DMS53 treated with DMSO at 0.1 percent for 48 hours (cell line): Measurements from ENCODE around the gene POLA1.

Experiments
- DNase-seq: peaks from one replicate; lab custom pipeline; 2025; ENCODE audit not compliant: unreplicated experiment; lab: John Stamatoyannopoulos, UW

The POLA1 gene

GRCh38 chrX:24965372-24965771 is 271.7 kb downstream of the POLA1 start:
- DNase-seq: no peak

DNA sequence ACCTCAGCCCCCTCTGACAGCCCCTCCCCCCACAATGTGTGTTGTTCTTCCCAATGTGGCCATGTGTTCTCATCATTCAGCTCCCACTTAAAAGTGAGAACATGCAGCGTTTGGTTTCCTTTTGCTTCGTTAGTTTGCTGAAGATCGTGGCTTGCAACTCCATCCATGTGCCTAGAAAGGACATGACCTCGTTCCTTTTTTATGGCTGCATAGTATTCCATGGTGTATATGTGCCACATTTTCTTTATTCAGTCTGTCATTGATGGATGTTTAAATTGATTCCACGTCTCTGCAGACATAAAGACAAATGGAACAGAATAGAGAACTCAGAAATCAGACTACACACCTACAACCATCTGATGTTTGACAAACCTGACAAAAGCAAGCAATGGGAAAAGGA is 276.1 kb downstream of the POLA1 start:
- no peak for DNase-seq

DNA sequence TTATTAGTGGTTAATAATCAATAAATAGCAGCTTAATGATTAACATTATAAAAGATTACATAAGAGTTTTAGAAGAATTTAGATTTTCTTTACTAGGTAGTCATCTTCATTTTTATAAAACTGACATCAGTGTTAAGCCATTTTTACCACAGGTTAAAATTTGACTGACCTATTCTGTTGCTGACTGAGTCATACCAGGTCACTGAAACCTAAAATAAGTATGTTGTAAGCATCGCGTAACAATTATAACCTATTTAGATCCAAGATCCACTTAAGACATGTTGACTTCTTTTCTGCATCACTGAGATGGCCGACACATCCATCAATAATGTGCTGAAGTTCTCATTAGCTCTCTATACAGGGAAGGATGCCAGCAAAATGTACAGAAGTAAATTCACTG is 285.4 kb downstream of the POLA1 start:
- DNase-seq: no peak

DNA sequence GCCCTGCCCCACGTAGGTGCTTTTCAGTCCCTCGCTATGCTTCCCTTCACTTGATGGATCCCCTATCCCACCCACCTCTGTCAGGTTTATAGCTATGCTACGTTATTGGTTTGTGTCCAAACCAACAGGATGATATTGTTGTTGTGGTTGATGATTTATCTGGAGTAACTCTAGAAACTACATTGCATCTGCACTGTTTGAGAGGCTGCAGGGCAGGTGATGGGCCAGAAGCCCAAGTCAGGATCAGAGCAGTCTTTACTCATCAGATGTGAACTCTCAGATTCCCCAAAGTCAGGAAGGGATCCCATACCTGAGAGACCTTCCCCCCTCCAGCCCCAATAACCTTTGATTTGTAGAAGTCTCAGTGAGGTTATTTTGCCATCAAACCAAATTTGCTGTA is 287.3 kb downstream of the POLA1 start:
- DNase-seq: no peak

DNA sequence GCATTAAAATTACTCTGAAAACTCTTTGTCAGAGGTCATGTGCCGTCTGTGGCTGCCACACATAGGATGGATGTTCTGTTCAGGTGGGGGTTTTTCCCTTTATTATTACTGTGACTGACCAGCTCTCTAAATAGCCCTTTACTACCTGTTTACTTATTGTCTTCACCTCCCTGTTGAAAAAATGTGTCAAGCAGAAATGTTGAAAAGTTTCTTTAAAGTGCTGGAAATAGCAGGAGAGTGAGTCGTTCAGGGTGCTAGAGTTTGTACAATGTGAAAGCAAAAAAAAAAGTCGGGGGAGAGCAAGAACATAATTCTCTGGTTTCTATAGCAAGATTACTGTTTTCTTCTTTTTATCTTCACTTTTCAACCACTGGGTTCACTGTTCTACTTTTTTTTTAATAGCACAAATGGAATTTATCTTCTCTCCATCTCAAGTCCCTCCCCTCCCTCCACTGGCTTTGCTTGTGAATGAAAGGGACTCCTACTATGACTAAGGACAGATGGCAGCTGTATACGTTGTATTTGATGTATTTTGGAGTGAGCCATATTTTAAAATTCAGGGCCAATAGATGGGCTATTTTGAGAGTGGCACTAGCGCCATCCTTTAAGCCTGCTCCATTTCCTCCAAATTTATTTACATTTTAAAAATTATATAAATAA is 288.7 kb downstream of the POLA1 start:
- DNase-seq: no peak

GRCh38 chrX:24983931-24984330 is 290.2 kb downstream of the POLA1 start:
- no peak for DNase-seq

DNA sequence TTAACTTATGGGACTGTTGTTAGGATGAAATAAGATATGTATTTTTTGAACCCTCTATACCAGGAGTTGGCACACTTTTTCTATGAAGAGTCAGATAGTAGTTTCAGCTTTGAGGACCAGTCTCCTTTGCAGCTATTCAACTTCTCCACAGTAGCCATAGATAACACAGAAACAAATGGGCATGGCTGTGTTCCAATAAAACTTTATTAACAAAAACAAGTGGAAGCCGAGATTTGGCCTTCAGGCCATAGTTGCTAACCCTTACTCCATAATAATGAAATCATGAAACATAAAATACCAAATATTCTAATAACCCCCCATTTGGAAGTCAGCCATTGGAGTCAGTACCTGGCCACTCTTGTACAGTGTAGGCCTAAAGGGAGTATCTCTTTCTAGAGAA is 291.4 kb downstream of the POLA1 start:
- DNase-seq: no peak

DNA sequence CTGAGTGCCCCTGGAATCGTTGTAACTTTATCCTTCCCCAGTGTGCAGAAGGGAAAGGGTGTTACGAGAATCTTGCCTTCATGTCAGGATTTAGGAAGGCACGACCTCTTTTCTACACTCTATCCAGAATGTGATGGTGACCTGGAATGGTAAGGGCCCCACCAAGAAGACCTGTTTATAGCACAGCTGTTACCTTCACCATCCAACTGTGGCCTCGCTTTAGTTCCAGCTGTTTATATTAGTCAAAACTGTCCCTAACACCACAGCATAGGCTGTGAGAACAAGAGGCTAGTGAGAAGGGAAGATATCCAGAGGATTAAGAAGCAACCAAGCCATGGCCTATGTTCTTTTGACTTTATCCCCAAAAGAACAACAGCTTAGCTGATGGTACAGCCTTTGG is 294.0 kb downstream of the POLA1 start:
- DNase-seq: no peak

DNA sequence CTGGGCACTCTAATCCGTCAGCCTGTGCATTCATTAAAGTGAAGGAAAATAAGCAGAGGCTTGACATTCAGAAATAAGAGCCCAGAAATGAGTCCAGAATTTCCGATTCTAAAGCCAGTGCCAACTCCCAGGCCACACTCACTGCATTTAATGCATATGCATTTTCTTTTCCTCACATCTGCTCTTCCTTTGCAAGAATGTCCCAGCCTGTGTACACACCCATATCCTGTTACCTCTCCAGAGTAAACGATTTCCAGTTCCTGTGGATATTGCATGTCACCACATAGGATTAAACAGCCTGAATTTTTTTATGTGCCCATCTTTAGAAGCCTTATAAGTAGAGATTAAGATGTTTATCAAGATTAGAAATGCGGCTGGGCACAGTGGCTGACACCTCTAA is 294.6 kb downstream of the POLA1 start:
- DNase-seq: no peak

GRCh38 chrX:24990535-24990934 is 296.8 kb downstream of the POLA1 start:
- no peak for DNase-seq

DNA sequence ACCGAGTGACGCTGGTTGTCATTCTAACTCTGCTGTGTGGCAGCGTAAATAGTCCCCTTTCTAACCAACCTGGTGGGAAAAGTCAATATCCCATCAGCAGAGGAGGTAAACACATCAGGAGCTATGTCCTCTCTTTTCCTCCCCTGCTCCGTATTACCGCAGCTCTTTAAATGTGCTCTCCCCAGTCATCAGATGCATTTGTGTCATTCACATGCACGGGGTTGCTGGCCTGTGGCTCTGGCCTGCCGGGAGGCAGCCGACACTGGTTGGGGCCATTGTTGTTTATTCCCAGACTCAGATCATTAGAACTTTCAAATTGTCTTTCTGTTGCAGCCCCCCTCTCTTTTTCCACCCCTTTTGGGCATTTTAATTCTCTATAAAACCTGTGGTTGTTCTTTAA is 300.2 kb downstream of the POLA1 start:
- DNase-seq: no peak

GRCh38 chrX:24996096-24996709 is 302.5 kb downstream of the POLA1 start:
- DNase-seq: no peak

DNA sequence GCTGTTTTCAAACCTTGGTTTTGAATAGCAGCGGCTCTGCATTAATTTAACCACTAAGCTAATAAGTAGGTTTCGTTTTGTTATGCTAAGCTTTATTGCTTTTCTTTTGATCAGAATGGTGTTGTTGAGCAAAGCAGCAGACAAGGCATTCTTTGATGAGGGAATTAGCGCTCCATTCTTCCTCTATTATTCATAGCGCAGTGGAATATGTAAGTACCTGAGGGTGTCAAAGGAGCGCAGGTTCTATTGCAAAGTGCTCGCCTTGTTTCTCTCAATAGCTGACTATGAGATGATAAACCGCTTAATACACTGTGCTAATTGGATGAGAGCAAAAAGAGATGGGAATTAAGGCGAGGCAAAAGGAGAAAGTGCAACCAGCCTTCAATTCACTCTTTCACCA is 305.8 kb downstream of the POLA1 start:
- DNase-seq: no peak

- no peak for DNase-seq
These were observed 308.3 kb downstream of the POLA1 start for GRCh38 chrX:25001808-25002660.

DNA sequence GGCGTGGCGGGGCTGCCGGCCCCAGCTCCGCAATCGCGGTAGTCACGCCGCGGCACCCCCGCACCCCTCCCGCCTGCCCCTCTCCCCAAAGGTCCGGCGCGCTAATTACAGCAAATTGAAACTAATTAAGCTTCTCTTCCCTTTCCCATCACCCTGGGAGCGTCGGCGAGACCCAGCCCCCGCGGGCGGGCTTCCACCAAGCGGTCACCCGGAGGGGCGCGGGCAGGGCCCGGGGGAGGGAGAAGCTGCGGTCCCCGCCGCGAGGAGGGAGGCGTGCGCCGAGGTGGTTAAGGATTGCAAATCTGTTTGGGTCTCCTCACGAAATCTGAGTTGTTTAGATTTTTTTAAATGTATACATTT is 308.9 kb downstream of the POLA1 start:
- no peak for DNase-seq

GRCh38 chrX:25003066-25003849 is 309.5 kb downstream of the POLA1 start:
- peak; percentile 18 for DNase-seq

- no peak for DNase-seq
These were observed 310.3 kb downstream of the POLA1 start for GRCh38 chrX:25004040-25004439.

DNA sequence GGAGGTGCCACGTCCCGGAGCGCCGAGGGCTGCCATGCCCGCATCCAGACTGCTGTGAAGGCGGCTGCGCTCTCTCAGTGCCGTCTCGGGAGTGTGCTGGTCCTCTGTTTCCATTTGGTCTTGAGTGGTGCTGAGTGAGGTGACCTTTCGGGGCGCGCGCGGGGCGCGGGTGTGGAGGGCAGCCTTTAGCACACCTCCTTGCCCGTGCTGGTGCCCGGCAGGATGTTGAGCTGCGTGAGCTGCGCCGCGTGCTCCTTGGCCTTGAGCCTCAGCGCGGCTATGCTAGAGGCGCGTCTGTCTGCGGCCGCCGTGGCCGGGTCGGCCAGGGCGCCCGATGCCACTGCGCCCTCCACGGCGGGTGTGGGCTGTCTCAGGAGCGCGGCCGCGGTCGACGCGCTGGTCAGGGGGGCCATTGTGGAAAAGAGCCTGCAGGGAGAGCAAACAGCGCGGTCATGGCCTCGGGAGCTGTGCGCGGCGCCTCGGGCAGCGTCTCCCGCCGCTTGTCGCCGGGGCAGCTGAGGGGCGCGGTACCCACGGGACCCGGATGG is 310.8 kb downstream of the POLA1 start:
- DNase-seq: no peak

GRCh38 chrX:25005034-25005381 is 311.3 kb downstream of the POLA1 start:
- no peak for DNase-seq

- DNase-seq: no peak
These were observed 311.9 kb downstream of the POLA1 start for GRCh38 chrX:25005382-25006185.
